NCI-H2227 treated with DMSO at 0.1 percent for 48 hours (cell line): ENCODE data around the gene HIRA.
"Not testable (repeated sequence)": the region's sequence is repeated elsewhere in the genome, so short reads cannot be mapped to it uniquely, and the experiment has no call there.

Source experiments
- DNase-seq: peaks from one replicate; lab custom pipeline; 2025; lab: John Stamatoyannopoulos, UW

Gene HIRA

DNA sequence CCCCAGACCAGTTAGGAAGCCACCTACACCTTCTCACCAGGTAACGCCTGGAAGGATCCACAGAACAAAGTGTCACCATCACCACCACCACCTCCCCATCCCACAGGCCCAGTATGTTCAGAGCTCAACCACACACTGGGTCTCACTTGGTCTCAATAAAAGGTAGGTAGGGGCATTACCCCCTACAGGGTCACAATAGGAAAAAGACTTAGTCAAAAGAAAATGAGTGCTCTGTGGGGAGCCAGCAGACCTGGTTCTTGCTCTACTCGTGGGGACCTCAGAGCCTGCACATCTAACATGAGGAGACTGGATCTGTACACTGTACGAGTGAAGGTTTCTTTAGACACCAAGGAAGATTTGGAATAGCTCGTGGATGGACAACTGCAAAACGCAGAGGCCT is 49.3 kb downstream of the HIRA start:
- DNase-seq: no peak

DNA sequence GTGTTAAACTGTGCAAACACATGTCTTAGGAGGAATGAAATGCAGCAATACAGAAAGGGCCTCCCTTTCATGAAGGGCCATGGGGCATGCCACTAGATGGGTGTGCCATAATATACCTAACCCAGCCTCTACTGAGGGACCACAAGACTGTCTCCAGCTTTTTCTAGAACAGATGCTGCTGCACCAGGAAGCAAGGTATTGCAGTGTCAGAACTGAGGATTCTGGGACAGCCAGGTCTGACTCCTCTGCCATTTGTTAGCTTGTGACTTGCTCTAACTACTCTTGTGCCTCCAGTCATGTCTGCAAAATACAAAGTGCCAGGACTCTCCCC is 53.2 kb downstream of the HIRA start:
- DNase-seq: no peak

GRCh38 chr22:19377565-19378343 is 53.8 kb downstream of the HIRA start:
- DNase-seq: no peak

DNA sequence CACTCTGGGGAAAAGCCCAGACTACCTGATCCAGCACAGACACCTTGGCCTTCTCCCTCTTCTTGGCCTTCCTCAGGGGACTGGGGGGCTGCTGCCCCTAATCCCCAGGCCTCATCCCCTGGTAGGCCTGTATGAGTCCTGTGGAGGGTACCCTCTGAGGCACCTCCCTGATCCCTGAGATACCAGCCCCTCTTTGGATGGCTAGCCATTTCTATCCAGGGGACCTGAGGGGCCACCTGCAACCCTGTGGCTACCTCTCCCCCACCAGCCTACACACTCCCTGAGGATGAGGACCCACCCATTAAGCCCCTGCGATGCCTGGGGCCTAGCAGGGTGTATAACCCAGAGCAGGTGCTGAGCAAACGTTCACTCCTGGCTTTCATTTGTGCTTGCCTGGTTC is 54.6 kb downstream of the HIRA start:
- DNase-seq: no peak

GRCh38 chr22:19376247-19376646 is 55.3 kb downstream of the HIRA start:
- DNase-seq: no peak

DNA sequence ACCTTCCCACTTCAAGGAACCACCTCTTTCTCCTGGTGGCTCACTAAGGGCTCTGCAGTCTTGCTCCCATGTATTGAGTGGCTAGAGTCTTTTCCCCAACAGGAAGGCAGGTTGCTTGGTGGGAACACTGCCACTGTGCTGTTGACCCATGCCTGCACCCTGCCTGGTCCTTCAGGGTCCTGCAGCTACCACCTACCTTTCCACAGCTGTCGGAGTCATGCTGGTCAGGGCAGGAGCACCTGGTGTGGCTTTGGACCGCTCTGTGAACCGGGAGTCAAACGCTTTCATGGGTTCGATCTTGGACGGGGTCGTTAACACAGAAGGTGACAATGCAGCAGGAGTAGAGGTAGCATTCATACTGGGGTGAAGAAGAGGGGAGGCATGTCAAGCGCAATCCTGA is 56.1 kb downstream of the HIRA start:
- DNase-seq: no peak

DNA sequence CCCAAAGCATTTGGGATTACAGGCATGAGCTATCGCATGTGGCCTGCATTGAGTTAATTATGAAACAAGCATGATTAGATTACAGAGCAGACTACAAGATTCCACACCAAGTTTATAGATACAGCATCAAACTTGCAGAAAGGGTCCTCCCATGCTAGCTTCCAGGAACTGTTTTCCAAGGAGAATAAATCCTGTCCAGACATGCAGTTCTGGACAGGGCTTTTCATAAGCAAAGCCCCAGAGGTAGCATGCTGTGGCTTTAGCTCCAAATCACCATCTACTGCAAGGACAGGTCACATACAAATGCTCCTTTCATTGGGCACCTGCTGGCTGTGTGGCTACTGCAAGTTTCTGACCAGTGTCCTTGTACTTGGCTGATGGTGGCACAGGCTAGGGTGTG is 57.1 kb downstream of the HIRA start:
- no peak for DNase-seq

- no peak for DNase-seq
These were observed 58.1 kb downstream of the HIRA start for GRCh38 chr22:19373450-19373849.

DNA sequence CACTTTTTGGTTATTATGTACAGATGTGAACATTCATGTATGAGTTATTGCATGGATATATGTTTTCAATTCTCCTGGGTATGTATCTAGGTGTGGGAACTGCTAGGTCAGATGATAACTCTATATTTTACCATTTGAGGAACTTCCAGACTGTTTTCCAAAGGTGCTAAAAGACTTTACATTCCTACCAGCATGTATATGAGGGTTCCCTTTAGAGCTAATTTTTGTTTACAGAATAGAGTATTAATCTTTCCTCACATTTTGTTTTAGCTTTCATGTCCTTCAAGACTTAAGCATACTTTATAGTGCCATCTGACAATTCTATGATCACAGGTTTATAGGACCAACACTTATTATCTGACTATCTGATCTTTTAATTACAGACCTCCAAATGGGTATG is 59.6 kb downstream of the HIRA start:
- DNase-seq: no peak

- DNase-seq: no peak
These were observed 62.7 kb downstream of the HIRA start for GRCh38 chr22:19368876-19369275.

DNA sequence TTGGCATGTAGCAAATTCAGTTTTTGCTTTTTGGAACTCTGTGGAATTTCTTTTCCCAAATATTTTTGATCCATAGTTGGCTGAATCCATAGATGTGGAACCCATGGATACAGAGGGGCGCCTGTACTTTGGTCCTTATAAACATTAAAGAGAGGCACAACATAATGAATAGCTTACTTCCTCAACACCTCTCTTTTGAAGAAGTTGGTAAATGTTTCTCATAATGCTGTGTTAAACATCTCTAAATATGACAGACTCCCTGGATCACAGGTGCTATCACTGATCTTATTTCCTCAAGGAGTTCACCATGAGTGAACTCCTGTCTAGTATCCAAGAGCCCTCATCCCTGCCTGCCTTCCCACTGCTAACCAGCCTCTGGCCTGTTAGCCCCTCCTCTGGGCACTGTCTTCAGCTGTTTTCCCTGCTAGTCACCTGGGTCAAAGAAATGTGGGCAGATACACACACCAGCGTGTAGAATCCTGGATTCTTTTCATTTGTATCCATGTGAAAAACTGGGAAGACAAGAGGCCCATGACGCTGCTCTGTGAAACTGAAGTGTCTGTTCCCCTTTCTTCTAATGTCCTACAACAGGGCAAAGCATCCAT is 63.7 kb downstream of the HIRA start:
- no peak for DNase-seq

DNA sequence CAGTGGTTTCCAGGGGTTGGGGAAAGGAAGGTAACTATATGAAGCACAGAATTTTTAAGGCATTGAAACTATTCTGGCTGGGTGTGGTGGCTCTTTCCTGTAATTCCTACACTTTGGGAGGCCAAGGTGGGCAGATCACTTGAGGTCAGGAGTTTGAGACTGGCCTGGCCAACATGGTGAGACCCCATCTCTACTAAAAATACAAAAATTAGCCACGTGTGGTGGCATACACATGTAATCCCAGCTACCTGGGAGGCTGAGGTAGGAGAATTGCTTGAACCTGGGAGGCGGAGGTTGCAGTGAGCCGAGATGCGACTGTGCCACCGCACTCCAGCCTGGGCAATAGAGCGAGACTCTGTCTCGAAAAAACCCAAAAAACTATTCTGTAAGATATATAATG is 68.0 kb downstream of the HIRA start:
- not testable (repeated sequence) for DNase-seq

DNA sequence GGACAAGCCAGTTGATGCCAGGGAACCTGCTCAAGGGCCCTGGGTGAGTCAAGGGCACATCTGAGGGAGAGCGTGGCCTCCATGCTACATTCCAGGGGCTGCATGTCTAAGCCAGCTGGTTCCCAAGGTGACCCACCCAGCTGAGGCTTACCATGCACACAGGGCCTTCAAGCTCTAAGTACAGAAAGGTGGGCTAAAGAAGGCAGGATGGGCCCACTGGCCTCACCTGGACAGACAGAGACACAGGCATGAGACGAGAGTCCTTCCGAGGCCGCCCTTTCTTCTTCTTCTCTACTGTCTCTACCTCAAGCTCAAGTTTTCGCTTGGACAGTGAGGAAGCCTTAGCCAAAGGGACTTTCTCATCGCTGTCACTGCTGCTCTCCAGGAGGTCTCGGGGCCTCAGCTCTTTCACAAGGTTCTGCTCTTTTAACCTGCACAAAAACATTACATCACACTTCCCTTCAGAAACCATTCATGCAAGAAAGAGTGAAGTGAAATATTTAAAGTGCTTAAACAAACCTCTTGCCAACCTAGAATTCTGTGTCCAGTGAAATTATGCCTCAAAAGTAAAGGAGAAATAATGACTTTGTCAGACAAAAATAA is 69.9 kb downstream of the HIRA start:
- DNase-seq: no peak

- no peak for DNase-seq
These were observed 70.7 kb downstream of the HIRA start for GRCh38 chr22:19360862-19361261.

DNA sequence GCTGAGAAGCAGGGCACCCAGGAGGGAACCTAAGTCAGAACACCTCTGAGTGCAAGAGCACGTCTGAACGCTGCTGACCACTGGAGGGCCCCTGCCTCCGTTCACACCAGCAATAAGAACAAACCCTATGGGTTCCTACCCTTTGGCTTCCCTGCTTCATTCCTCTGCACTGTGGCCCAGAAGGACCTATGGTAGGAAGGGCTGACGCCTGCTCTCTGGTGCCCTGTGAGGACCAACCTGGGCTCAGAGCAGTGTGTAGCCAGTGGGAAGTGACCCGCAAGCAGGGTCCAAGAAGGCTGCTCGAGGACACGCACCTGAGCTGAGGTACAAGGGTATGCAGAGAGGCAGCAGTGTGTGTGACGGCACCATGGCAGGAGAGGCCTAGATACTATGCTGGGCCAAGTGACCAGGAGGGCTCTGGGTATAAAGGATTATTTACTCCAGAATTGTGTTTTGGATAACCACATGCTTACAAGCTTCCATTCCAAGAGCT is 71.2 kb downstream of the HIRA start:
- no peak for DNase-seq

DNA sequence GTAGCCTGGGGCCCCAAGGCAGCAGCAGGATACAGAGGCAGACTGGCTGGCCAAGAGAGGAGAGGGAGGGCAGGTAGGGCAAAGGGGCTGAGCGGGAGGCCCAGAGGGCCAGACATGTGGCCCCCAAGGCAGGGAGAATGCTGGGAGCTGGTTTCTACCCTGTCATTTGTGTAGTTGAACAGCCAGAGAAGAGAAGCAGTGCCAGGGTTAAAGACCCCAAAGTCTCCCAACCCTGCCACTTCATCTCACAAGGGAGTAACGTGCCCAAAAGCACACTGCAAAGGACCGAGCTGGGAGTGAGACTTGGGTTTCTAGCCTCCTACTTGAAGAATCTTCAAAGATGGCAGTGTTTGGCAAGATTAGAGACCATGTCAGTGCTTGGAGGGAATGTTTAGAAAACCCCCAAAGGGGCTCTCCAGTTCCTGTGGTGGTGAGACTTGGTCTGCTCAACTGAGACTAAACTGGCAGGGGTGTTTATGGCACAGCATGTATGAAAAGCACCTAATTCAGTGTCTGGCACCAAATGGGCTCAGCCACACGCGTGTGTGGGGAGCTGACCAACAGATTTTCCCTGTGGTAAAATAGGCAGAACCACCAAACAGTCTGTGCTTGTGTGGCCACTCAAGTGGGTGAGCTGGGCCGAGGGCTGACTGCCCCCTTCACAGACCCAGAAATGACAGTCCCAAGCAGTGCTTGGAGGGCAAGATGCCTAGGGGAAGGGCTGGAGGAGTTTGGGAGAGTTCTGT is 71.8 kb downstream of the HIRA start:
- no peak for DNase-seq

GRCh38 chr22:19358703-19359553 is 72.6 kb downstream of the HIRA start:
- DNase-seq: no peak

DNA sequence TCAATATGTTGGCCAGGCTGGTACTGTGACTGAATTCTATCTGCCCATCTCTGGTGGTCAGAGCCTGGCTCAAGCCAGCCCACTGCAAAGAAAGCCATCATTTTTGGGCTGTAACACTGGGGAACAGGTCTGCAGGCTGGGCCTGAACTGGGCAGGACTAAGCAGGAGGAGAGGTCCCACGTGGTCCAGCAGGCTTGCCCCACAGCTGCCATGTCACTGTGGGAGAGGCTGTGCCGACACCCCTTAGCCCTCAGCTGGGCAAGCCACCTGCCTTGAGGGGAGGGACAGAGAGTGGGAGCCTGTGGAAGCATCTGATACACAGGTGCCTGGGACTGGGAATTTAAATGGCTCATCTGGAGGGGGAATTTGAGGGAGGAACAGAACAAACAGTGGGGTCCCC is 73.3 kb downstream of the HIRA start:
- no peak for DNase-seq

DNA sequence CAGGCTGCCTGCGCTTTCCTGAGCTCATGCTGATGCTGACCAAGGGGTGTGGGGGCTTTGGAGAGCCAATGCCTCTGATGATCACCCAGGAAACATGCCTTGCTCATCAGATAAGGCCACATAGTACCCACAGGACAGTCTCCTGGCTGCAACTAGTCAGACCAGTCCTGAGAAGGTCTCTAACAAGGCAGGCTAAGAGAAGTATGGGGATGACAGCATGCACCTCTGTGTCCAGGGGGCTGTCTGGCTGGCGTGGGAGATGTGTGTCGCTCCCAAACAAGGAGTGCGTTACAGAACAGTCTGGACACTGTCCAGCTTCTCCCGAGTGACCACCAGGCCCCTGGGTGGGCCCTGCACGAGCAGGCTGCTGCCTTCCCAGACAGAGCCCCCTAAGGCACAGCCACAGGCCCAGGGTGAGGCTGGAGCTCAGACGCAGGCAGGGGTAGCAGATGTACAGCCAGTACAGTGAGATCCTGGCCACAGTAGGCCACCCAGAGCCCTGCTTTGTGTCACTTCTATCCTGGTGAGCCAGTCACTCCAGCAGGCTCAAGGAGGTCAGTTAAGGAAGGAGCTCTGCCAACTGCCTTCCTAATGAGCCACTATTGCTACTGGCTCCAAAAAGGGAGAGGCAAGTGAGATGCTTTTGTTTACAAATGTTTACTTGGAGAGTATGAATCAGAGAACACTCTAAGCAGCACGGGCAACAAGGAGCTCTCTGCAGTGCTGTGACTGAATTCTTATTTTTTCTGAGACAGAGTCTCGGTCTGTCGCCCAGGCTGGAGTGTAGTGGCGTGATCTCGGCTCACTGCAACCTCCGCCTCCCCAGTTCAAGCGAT is 74.0 kb downstream of the HIRA start:
- DNase-seq: no peak

GRCh38 chr22:19356708-19357269 is 74.7 kb downstream of the HIRA start:
- DNase-seq: no peak
